ENCODE results near the gene IL21R. TPM values are rescaled to one million over a fixed set of nuclear protein-coding genes. Genes with fewer than 3 reads are reported as not detected.

The IL21R gene
- total RNA-seq, 1 experiment from 2014 or later: 3.8 TPM

- Histone ChIP-seq H3K9me2 (ENCODE audit: insufficient read depth) (no peaks in the 10 kb centered on the region), H3K27me3 (ENCODE audit: insufficient read depth, low read depth) (no peaks in the 10 kb centered on the region), H3K4me2 (no peak overlapping the region), H3F3A (ENCODE audit: insufficient read depth, low read depth) (no peaks in the 10 kb centered on the region), H3K27ac (no peak overlapping the region), H3K4me1 (replicated peaks; ENCODE audit: insufficient read depth) (no peaks in the 10 kb centered on the region), H3K9me3 (ENCODE audit: insufficient read depth, low read depth) (no peaks in the 10 kb centered on the region), H3K4me3 (no peak overlapping the region), H3K36me3 (ENCODE audit: low read depth) (peaks cover 52% of the 10 kb centered on the region; the same call in 1 of the 2 replicates), H3K79me2 (ENCODE audit: low read depth) (no peaks in the 10 kb centered on the region), H2AFZ (no peak overlapping the region), H4K20me1 (ENCODE audit: insufficient read depth) (no peaks in the 10 kb centered on the region)
- ChIA-PET CTCF (no interaction called here), POLR2A (ENCODE audit: unreplicated experiment) (no interaction called here)
- TF ChIP-seq, protein P1, sequence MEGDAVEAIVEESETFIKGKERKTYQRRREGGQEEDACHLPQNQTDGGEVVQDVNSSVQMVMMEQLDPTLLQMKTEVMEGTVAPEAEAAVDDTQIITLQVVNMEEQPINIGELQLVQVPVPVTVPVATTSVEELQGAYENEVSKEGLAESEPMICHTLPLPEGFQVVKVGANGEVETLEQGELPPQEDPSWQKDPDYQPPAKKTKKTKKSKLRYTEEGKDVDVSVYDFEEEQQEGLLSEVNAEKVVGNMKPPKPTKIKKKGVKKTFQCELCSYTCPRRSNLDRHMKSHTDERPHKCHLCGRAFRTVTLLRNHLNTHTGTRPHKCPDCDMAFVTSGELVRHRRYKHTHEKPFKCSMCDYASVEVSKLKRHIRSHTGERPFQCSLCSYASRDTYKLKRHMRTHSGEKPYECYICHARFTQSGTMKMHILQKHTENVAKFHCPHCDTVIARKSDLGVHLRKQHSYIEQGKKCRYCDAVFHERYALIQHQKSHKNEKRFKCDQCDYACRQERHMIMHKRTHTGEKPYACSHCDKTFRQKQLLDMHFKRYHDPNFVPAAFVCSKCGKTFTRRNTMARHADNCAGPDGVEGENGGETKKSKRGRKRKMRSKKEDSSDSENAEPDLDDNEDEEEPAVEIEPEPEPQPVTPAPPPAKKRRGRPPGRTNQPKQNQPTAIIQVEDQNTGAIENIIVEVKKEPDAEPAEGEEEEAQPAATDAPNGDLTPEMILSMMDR (conservative IDR thresholded peaks at IDR 0.05): no peak
- TF ChIP-seq EZH2 (IDR thresholded peaks at IDR 0.05; ENCODE audit: low read depth): no peak
- BruUV-seq (replicated peaks): no TSS peak
- DNase-seq: no peak
- intact Hi-C loops (cut with micrococcal nuclease; ENCODE audit: unreplicated experiment): no loop called here
Measured at GRCh38 chr16:27485126-27485525, 83.2 kb downstream of the IL21R start.

DNA sequence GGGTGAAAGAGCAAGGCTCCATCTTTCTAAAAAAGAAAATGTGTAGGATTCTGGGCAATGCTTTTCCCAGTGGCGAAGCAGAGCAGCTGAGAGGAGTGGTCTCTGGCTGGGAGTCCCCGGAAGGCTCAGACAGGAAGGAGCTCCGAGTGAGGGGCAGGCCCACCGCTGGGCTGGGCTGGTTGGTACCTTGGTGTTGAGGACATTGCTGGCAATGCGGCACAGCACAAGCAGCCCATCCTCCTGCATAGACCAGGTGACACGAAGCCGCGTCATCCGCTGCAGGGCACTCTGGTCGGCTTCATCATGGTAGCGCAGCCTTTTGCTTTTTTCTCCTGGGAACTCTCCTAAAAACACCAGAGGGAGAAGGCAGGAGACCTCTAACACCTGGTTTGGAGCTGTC lies 83.8 kb downstream of the IL21R start:
- TF ChIP-seq EZH2 (IDR thresholded peaks at IDR 0.05; ENCODE audit: low read depth): no peak
- TF ChIP-seq, protein P1 (conservative IDR thresholded peaks at IDR 0.05): no peak
- H3K4me1 ChIP-seq (replicated peaks; ENCODE audit: insufficient read depth): no peaks in the 10 kb centered on the region
- H3F3A ChIP-seq (ENCODE audit: insufficient read depth, low read depth): no peaks in the 10 kb centered on the region
- H3K9me3 ChIP-seq (ENCODE audit: insufficient read depth, low read depth): no peaks in the 10 kb centered on the region
- no peak overlapping the region for H2AFZ ChIP-seq
- intact Hi-C loops (cut with micrococcal nuclease; ENCODE audit: unreplicated experiment): no loop called here
- BruUV-seq (replicated peaks): no TSS peak
- ChIA-PET CTCF (no interaction called here), POLR2A (ENCODE audit: unreplicated experiment) (no interaction called here)
- no peaks in the 10 kb centered on the region for H3K27me3 ChIP-seq (ENCODE audit: insufficient read depth, low read depth)
- no peaks in the 10 kb centered on the region for H4K20me1 ChIP-seq (ENCODE audit: insufficient read depth)
- H3K4me3 ChIP-seq: no peak overlapping the region
- no peak overlapping the region for H3K4me2 ChIP-seq
- no peaks in the 10 kb centered on the region for H3K79me2 ChIP-seq (ENCODE audit: low read depth)
- no peak overlapping the region for H3K27ac ChIP-seq
- DNase-seq: no peak
- peaks cover 45% of the 10 kb centered on the region; the same call in 1 of the 2 replicates for H3K36me3 ChIP-seq (ENCODE audit: low read depth)
- H3K9me2 ChIP-seq (ENCODE audit: insufficient read depth): no peaks in the 10 kb centered on the region

GRCh38 chr16:27486344-27486743 lies 84.4 kb downstream of the IL21R start:
- intact Hi-C loops (cut with micrococcal nuclease; ENCODE audit: unreplicated experiment): no loop called here
- POLR2A ChIA-PET (ENCODE audit: unreplicated experiment): no interaction called here
- H3K9me3 ChIP-seq (ENCODE audit: insufficient read depth, low read depth): no peaks in the 10 kb centered on the region
- H2AFZ ChIP-seq: no peak overlapping the region
- H3K79me2 ChIP-seq (ENCODE audit: low read depth): no peaks in the 10 kb centered on the region
- no peak overlapping the region for H3K4me2 ChIP-seq
- TF ChIP-seq, protein P1 (conservative IDR thresholded peaks at IDR 0.05): no peak
- no peak for TF ChIP-seq EZH2 (IDR thresholded peaks at IDR 0.05; ENCODE audit: low read depth)
- no peaks in the 10 kb centered on the region for H3K4me1 ChIP-seq (replicated peaks; ENCODE audit: insufficient read depth)
- peaks cover 41% of the 10 kb centered on the region; the same call in 1 of the 2 replicates for H3K36me3 ChIP-seq (ENCODE audit: low read depth)
- DNase-seq: no peak
- H3K4me3 ChIP-seq: no peak overlapping the region
- H3K27me3 ChIP-seq (ENCODE audit: insufficient read depth, low read depth): no peaks in the 10 kb centered on the region
- no peaks in the 10 kb centered on the region for H3F3A ChIP-seq (ENCODE audit: insufficient read depth, low read depth)
- CTCF ChIA-PET: no interaction called here
- no peaks in the 10 kb centered on the region for H3K9me2 ChIP-seq (ENCODE audit: insufficient read depth)
- no TSS peak for BruUV-seq (replicated peaks)
- no peaks in the 10 kb centered on the region for H4K20me1 ChIP-seq (ENCODE audit: insufficient read depth)
- H3K27ac ChIP-seq: no peak overlapping the region
